Measurements from ENCODE around the gene ARHGAP1. TPM values are rescaled to one million over a fixed set of nuclear protein-coding genes. Genes with fewer than 3 reads are reported as not detected.

The ARHGAP1 gene
- total RNA-seq, 1 experiment from 2014 or later: 73.0 TPM

DNA sequence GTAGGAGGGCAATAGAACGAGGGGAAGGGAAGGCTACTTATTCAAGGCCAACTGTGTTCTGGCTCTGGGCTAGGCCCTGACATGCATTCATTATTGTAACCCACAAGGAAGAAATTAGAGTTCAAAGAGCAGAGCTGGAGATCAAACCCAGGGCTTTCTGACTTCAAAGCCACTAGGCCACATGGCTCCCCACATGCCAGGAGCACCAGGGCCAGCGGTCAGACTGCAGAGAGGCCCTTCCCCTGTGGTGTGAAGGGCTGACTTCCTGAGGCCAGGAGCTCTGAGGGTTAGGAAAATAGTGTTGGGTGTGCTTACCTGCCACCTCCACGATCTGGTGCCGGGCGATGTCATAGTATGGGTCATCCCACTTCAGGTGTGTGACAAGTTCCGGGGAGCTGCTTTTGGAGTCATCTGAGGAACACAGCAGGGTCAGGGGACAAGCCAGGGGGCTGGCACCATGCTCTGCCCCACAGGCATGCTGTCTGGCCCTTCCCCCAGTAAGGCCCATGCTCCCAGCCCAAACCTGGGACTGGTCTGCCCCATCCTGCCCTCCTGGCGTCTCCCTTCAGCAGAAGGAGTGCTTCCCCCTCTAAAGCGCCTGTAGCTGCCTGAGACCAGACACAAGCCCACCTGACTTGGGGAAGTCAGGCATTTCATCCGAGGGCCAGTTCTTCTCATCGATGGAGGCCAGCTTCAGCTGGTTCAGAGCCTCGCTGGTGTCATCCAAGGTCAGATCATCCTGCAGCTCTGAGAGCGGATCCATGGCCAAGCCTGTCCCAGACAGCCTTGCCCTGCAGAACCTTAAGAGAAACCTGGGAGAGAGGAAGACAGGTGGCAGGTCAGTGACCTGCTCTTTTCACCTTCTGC is 4.8 kb downstream of the ARHGAP1 start:
- no peaks in the 10 kb centered on the region for H3K4me1 Mint-ChIP-seq (ENCODE audit: low read depth, unreplicated experiment)
- Histone ChIP-seq H3K36me3 (ENCODE audit: control insufficient read depth, insufficient read depth, low read length) (peaks cover 6% of the 10 kb centered on the region), H3K4me1 (no peaks in the 10 kb centered on the region; the same call in none of the 2 replicates), H3K4me3 (ENCODE audit: low read depth, low read length) (no peak overlapping the region), H3K27me3 (replicated peaks; ENCODE audit: control insufficient read depth, insufficient read depth, low read length) (no peaks in the 10 kb centered on the region), H3K9me3 (no peaks in the 10 kb centered on the region)
- TF ChIP-seq, protein P1, sequence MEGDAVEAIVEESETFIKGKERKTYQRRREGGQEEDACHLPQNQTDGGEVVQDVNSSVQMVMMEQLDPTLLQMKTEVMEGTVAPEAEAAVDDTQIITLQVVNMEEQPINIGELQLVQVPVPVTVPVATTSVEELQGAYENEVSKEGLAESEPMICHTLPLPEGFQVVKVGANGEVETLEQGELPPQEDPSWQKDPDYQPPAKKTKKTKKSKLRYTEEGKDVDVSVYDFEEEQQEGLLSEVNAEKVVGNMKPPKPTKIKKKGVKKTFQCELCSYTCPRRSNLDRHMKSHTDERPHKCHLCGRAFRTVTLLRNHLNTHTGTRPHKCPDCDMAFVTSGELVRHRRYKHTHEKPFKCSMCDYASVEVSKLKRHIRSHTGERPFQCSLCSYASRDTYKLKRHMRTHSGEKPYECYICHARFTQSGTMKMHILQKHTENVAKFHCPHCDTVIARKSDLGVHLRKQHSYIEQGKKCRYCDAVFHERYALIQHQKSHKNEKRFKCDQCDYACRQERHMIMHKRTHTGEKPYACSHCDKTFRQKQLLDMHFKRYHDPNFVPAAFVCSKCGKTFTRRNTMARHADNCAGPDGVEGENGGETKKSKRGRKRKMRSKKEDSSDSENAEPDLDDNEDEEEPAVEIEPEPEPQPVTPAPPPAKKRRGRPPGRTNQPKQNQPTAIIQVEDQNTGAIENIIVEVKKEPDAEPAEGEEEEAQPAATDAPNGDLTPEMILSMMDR (IDR thresholded peaks at IDR 0.05; ENCODE audit: insufficient read depth in 1 of 2, low read depth in 1 of 2, low read length in 1 of 2, severe bottlenecking in 1 of 2, unreplicated experiment in 1 of 2): no peak
- POLR2A ChIA-PET: no interaction called here
- intact Hi-C loops (cut with micrococcal nuclease; ENCODE audit: unreplicated experiment): no loop called here
- no peak for DNase-seq
- CTCF ChIA-PET: no interaction called here
- H3K36me3 Mint-ChIP-seq (ENCODE audit: insufficient read depth, unreplicated experiment): peaks cover 35% of the 10 kb centered on the region
- BruUV-seq (replicated peaks): no TSS peak
- H3K27me3 Mint-ChIP-seq (ENCODE audit: insufficient read depth, unreplicated experiment): no peaks in the 10 kb centered on the region
- H3K27ac Mint-ChIP-seq (ENCODE audit: unreplicated experiment): no peak overlapping the region
- H3K9me3 Mint-ChIP-seq (ENCODE audit: unreplicated experiment): no peaks in the 10 kb centered on the region
- no peak overlapping the region for H3K4me3 Mint-ChIP-seq (ENCODE audit: unreplicated experiment)

DNA sequence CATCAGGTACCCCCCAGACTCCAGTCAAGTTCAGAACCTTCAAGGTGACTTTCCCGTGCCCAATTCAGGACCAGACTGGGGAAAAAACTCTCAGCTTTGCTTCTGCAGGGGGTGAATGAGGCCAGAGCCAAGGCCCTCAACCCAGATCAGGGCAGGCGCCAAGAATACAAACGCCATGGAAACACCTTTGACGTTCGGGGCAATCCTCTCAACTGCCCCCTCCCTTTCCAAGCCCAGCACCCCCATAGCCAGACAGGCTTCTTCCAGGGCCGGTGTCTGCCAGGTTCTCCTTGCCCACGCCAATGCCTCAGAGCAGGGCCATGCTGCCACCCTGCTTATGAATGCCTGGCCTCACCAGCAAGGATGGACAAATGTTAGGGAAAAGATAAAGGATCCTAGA is 5.8 kb downstream of the ARHGAP1 start:
- Histone ChIP-seq H3K9me3 (no peaks in the 10 kb centered on the region), H3K4me1 (no peaks in the 10 kb centered on the region; the same call in none of the 2 replicates), H3K27me3 (replicated peaks; ENCODE audit: control insufficient read depth, insufficient read depth, low read length) (no peaks in the 10 kb centered on the region), H3K4me3 (ENCODE audit: low read depth, low read length) (no peak overlapping the region), H3K36me3 (ENCODE audit: control insufficient read depth, insufficient read depth, low read length) (peaks cover 6% of the 10 kb centered on the region)
- H3K27ac Mint-ChIP-seq (ENCODE audit: unreplicated experiment): peak overlapping the region; percentile 37
- no TSS peak for BruUV-seq (replicated peaks)
- no peaks in the 10 kb centered on the region for H3K4me1 Mint-ChIP-seq (ENCODE audit: low read depth, unreplicated experiment)
- DNase-seq: no peak
- TF ChIP-seq, protein P1 (IDR thresholded peaks at IDR 0.05; ENCODE audit: insufficient read depth in 1 of 2, low read depth in 1 of 2, low read length in 1 of 2, severe bottlenecking in 1 of 2, unreplicated experiment in 1 of 2): no peak
- H3K4me3 Mint-ChIP-seq (ENCODE audit: unreplicated experiment): no peak overlapping the region
- POLR2A ChIA-PET: no interaction called here
- intact Hi-C loops (cut with micrococcal nuclease; ENCODE audit: unreplicated experiment): no loop called here
- H3K36me3 Mint-ChIP-seq (ENCODE audit: insufficient read depth, unreplicated experiment): peaks cover 27% of the 10 kb centered on the region
- no peaks in the 10 kb centered on the region for H3K9me3 Mint-ChIP-seq (ENCODE audit: unreplicated experiment)
- CTCF ChIA-PET: no interaction called here
- H3K27me3 Mint-ChIP-seq (ENCODE audit: insufficient read depth, unreplicated experiment): no peaks in the 10 kb centered on the region

DNA sequence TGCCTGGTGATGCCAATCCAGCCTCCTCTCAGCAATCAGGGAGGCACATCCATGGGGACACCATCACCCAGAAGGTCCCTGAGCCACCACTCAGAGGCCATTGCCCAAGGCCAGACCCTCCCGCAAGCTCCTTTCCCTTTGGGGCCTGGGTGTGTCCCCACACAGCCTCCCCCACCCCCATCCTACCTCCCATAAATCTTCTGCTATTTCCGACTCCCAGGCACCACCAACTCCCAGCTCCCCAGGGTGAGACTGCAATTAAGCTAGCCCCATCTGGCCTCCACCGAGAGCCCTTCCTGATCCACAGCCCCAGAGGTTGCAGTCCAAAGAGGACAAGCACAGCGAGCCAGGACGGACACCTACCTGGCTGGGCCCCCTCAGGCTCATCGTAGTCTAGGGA is 6.3 kb downstream of the ARHGAP1 start:
- no peaks in the 10 kb centered on the region; the same call in none of the 2 replicates for H3K4me1 ChIP-seq
- Mint-ChIP-seq H3K9me3 (ENCODE audit: unreplicated experiment) (no peaks in the 10 kb centered on the region), H3K36me3 (ENCODE audit: insufficient read depth, unreplicated experiment) (peaks cover 27% of the 10 kb centered on the region), H3K4me3 (ENCODE audit: unreplicated experiment) (no peak overlapping the region), H3K4me1 (ENCODE audit: low read depth, unreplicated experiment) (no peaks in the 10 kb centered on the region), H3K27ac (ENCODE audit: unreplicated experiment) (peak overlapping the region; percentile 37), H3K27me3 (ENCODE audit: insufficient read depth, unreplicated experiment) (no peaks in the 10 kb centered on the region)
- H3K9me3 ChIP-seq: no peaks in the 10 kb centered on the region
- TF ChIP-seq, protein P1 (IDR thresholded peaks at IDR 0.05; ENCODE audit: insufficient read depth in 1 of 2, low read depth in 1 of 2, low read length in 1 of 2, severe bottlenecking in 1 of 2, unreplicated experiment in 1 of 2): no peak
- CTCF ChIA-PET: no interaction called here
- H3K36me3 ChIP-seq (ENCODE audit: control insufficient read depth, insufficient read depth, low read length): peaks cover 6% of the 10 kb centered on the region
- BruUV-seq (replicated peaks): no TSS peak
- DNase-seq: no peak
- POLR2A ChIA-PET: no interaction called here
- H3K27me3 ChIP-seq (replicated peaks; ENCODE audit: control insufficient read depth, insufficient read depth, low read length): no peaks in the 10 kb centered on the region
- H3K4me3 ChIP-seq (ENCODE audit: low read depth, low read length): no peak overlapping the region
- intact Hi-C loops (cut with micrococcal nuclease; ENCODE audit: unreplicated experiment): no loop called here
